Metanephros (tissue), 2 donors: ENCODE results near the gene FAM193A. TPM values are rescaled to one million over a fixed set of nuclear protein-coding genes. Genes with fewer than 3 reads are reported as not detected.

Experiments
- small RNA-seq: library from RNA; depleted of rRNA; stranded (forward); fragments of <200 nt; gene quantifications from one replicate; pipeline ENCODE3, GENCODE V24; 2014; ENCODE audit warnings: low replicate concordance
- total RNA-seq: library from RNA; depleted of rRNA; stranded (reverse); fragments of >200 nt; gene quantifications from one replicate; pipeline ENCODE4 v1.2.3, GENCODE V29; 2014

The FAM193A gene, protein sequence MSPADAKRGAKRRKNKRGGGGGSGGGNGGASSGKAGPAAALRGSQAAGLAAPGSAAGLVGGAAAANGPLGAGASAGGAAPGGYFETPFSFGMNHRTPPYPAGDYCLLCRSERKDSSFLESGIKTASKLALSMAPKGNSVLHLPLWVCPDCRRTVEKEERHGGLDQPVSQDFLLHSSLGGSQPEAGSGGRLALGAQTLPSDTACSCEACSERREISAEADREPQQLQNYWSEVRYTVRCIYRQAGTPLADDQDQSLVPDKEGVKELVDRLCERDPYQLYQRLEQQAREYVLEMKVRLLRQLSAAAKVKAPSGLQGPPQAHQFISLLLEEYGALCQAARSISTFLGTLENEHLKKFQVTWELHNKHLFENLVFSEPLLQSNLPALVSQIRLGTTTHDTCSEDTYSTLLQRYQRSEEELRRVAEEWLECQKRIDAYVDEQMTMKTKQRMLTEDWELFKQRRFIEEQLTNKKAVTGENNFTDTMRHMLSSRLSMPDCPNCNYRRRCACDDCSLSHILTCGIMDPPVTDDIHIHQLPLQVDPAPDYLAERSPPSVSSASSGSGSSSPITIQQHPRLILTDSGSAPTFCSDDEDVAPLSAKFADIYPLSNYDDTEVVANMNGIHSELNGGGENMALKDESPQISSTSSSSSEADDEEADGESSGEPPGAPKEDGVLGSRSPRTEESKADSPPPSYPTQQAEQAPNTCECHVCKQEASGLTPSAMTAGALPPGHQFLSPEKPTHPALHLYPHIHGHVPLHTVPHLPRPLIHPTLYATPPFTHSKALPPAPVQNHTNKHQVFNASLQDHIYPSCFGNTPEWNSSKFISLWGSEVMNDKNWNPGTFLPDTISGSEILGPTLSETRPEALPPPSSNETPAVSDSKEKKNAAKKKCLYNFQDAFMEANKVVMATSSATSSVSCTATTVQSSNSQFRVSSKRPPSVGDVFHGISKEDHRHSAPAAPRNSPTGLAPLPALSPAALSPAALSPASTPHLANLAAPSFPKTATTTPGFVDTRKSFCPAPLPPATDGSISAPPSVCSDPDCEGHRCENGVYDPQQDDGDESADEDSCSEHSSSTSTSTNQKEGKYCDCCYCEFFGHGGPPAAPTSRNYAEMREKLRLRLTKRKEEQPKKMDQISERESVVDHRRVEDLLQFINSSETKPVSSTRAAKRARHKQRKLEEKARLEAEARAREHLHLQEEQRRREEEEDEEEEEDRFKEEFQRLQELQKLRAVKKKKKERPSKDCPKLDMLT (N-terminal part only)
- total RNA-seq = 24.3 TPM

DNA sequence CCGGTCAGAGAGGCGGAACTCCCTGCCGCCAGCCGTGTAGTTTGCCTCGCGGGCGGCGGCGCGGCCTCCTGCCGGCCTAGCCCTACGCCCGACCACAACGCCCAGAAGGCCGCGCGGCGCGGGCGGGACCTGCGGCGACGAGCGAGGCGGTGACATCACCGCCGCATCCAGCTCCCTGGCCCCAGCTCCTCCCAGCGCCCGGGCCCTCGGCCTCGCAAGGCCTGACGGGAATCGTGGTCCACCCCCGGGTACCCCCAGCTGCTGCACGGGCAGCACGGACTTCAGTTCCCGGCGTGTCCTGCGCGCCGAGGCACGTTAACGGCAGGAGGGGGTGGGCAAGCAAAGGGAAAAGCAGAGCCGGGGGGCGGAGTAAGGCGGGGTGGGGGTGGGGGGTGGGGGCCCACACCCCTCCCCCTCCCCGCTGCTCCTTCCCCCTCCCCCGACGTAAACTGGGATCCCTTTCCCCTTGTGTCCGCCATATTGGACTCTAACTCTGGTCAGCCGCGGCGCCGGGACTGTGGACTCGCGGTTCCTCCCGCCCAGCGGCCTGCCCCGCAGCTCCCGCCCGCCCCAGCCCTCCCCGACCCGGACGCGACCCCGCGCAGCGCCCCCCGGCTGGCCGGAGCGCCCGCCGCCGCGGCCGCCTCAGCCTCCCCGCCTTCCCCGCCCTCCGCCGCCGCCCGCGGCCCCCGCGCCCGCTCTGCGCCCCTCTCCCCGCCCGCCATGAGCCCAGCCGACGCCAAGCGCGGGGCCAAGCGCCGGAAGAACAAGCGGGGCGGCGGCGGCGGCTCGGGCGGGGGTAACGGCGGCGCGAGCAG, at the start of gene FAM193A:
Gene FAM193A, plus strand, starts transcription at position 455 of the 818 bp plus-strand sequence. Its CDS starts 269 bp downstream, at position 724.

DNA sequence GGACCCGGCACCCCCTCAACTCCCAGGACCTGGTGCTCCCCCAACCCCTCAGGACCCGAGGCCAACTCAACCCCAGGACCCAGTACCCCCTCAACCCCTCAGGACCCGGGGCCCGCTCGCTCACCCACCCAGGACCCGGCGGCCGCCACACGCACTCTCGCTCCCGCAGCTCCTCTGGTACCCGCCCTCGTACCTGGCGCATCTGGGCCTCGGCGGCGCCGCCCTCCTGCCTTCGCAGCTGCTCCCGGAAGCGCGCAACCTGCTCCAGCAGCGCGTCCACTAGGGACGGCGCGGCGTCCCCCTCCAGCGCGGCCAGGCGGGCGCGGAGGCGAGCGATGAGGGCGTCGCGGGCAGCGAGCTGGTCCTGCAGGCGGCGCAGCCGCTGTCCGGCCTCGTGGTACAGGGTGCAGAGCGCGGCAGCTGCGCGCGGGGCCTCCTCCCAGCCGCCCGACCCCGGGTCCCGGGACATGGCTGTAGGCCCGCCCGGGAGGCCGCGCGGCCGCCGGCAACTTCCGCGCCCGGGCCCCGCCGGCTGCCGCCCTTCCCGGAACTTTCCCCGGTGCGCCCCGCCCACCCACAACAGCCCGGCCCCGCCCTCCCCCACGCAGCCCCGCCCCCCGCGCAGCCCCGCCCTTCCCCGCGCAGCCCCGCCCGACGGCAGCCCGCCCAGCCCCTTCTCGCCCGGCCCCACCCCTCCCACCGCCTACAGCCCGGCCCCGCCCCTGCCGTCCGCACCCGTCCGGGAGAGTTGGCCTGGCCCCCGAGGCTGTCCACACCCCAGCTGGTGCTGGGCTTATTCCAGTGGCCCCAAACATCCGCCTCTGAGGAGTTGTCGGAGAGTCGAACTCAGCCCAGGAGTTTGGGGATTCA, 219.6 kb downstream of the FAM193A start, which contains the start of gene TNIP2:
Gene TNIP2, minus strand, starts transcription at position 516 of the 870 bp plus-strand sequence. Its CDS starts 47 bp downstream, at position 469.

Small RNAs within 50 kb of the gene (small RNA-seq; reads per million reads assigned to genes)
- not detected for gene CR545473.1
- not detected for gene RF00019

Other genes with a start within 250 kb of the FAM193A start
- 6.4 TPM for gene ZFYVE28, start 118.0 kb upstream of the FAM193A start, total RNA-seq
- 0.41 TPM for gene CFAP99, start 117.7 kb upstream of the FAM193A start, total RNA-seq
- gene RNF4, start 67.5 kb upstream of the FAM193A start, total RNA-seq = 51.8 TPM
- 23.3 TPM for gene TNIP2, start 219.7 kb downstream of the FAM193A start, total RNA-seq